HG03139 (cell line): Measurements from ENCODE around the gene LRFN3.
"Not testable (repeated sequence)": the region's sequence is repeated elsewhere in the genome, so short reads cannot be mapped to it uniquely, and the experiment has no call there.

Source experiments
- ATAC-seq: cut with Tn5 transposase; IDR thresholded peaks from one replicate; pipeline ENCODE4 v1.9.1; 2021; ENCODE audit not compliant: unreplicated experiment

Gene LRFN3

GRCh38 chr19:35935911-35936737, at the start of gene LRFN3:
Gene LRFN3, plus strand, starts transcription at chr19:35936374. Its CDS starts 3,052 bp downstream, at chr19:35939426.
- ATAC-seq = no peak

DNA sequence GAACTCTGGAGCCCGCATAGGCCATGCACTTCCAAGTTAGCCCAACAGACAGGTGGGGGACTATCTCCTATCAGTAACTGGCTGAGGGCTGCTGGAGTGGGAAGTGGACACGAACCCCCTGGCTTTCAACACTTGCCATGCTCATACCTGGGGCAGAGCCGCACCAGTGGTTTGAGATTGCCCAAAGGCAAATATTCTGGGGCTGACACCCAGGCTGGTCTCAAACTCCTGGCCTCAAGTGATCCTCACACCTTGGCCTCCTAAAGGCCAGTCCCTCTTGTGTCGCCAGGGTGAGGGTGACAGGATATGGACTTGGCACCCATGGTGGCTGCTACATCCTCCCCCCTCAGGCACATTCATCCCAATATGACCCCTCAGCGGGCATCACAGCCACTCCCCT, 49.0 kb upstream of the LRFN3 start:
- no peak for ATAC-seq

DNA sequence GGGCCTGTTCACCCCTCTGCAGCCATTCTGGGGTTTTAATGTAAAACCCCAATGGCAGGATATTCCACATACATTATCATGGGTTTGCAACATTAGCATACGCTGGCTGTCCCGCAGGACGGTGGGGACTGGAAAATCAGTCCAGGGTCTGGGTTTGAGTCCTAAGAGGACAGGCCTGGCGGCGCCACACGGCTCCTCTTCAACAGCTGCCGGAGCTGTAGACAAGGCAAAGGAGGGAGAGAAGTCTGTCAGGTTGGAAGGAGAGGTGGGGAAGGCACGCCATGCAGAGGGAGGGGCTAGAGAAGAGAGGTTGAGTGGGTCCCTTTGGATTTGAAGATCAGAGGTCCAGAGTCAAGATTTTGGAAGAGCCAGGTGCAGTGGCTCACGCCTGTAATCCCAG, 47.8 kb upstream of the LRFN3 start:
- ATAC-seq = no peak

DNA sequence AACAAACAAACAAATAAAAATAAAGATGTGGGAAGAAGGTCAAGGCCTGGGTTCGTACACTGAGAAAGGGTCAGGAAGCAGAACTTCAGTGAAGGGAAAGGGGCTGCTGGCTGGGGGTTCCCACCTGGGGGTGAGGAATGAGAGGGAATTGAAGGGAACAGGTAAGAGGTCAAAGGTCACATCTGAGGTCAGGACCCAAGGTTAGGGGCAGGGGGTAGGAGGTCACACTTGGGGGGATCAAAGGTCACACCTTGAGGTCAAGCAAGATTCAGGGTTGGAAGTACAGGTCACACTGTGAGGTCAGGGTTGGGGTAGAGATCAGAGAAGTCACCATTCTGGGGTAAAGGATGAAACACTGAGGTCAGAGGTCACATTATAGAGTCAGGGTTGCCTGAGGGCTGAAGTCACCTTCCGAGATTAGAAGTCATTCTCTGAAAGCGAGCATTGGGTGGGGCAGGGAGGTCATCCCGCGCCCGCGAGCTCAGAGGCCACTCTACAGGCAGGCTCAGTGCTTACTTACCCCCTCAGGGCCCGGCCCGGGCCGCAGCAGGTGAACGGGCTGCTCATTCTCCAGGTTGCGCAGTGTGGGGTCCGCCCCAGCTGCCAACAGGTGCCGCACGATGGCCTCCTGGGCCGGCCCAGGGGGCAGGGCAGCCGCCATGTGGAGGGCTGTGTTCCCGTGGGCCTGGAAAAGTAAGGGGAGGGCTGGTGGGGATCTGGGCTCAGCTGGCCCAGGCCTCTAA, 46.6 kb upstream of the LRFN3 start:
- no peak for ATAC-seq

DNA sequence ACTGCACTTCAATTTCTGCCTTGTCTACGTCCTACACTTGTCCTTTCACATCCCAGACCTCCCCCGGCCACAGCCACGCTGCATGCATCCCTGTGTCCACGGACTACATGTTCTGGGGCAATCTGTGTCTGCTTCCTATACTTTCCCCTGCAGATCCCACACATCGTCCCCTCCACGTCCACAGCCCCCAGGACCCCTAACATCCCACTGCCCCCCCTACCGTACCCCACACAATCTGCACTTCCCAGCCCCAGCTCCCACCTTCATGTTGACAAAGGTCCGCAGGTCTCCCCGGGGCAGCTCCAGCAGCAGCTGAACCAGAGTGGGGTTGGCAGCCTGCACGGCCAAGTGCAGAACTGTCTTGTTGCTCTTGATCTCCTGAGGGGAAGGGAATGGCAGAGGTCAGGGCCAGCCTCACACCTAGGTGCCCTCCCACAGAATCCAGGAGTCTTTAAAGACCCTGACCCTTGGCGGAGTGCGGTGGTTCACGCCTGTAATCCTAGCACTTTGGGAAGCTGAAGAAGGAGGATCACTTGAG, 46.0 kb upstream of the LRFN3 start:
- no peak for ATAC-seq

GRCh38 chr19:35891819-35892218, 44.4 kb upstream of the LRFN3 start:
- not testable (repeated sequence) for ATAC-seq

- no peak for ATAC-seq
Measured at GRCh38 chr19:35894342-35894741, 41.8 kb upstream of the LRFN3 start.

- no peak for ATAC-seq
Measured at GRCh38 chr19:35895911-35896642, 40.1 kb upstream of the LRFN3 start.

DNA sequence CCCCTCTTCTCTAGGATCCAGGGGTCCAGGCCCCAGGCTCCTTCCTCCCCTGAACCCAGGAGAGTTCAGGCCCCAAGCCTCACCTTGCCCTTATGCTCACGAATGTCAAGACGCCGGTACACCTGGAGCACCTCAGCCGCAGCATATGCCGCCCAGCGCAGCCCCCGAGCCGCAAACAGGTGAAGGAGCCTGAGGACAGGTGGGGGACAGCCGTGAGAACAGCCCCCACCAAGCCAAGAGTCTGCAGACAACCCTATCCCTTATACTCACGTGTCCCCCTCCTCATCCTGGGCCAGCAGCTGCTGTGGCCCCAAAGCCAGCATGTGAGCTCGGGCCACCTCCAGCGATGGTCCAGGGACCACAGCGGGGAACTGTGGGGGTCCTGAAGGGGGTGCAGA, 39.5 kb upstream of the LRFN3 start:
- no peak for ATAC-seq

DNA sequence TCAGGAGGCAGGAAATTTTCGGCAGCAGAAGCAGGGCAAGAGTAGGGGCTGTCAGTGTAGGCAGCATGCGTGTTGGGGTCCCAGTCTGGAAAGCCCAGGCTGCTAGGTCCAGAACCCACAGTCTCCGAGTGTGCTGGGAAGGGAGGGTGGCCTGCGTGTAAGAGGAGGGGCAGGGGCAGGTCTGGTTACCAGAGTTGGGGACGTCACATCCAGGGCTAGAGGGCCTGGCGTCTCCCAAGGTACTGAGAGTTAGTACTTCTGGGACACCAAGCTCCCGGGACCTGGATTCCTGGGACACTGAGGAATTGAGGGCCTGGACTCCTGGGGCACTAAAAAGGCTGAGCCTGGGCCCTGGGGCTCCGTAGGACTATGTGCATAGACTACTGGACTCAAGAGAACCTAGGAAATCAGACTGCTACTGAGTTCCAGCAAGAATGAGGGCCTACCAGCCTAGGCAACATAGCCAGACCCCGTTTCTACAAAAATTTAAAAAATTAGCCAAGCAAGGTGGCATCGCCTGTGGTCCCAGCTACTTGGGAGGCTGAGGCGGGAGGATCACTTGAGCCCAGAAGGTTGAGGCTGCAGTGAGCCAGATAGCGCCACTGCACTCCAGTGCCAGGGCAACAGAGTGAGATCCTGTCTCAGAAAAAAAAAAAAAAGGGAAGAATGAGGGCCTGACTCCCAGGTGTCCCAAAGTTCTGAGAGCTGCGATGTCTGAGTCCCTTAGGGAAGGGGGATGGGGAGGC, 38.3 kb upstream of the LRFN3 start:
- ATAC-seq = no peak

- no peak for ATAC-seq
Measured at GRCh38 chr19:35898499-35898809, 37.7 kb upstream of the LRFN3 start.

GRCh38 chr19:35899547-35900214, 36.5 kb upstream of the LRFN3 start:
- peak; percentile 36 for ATAC-seq

DNA sequence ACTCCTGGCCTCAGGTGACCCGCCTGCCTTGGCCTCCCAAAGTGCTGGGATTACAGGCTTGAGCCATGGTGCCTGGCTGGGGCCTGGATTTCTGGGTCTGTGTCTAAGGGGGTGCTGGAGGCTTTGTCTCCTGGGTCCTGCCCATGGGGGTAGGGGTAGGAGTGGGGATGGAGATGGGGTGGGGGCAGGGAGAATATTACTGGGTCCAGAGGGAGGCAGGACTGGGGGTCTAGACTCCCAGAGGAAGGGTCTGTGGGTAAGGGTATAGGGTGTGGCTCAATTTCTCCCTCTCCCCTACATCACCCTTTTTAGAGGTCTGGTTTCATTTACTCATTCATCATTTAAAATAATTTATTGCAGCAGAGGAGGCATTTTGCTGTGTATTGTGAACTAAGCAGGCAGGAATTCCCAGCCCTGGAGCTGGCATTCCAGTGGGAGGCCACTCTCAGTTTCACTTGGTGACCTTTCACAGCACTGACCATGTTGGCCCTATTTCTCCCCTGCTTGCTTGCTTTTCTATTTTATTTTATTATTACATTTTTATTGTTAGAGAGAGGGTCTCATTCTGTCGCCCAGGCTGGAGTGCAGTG, 35.0 kb upstream of the LRFN3 start:
- no peak for ATAC-seq

- ATAC-seq = no peak
Measured at GRCh38 chr19:35901854-35902661, 34.1 kb upstream of the LRFN3 start, which contains the start of gene HCST. Gene HCST, plus strand, starts transcription at chr19:35902529. Its CDS starts 65 bp downstream, at chr19:35902594.

DNA sequence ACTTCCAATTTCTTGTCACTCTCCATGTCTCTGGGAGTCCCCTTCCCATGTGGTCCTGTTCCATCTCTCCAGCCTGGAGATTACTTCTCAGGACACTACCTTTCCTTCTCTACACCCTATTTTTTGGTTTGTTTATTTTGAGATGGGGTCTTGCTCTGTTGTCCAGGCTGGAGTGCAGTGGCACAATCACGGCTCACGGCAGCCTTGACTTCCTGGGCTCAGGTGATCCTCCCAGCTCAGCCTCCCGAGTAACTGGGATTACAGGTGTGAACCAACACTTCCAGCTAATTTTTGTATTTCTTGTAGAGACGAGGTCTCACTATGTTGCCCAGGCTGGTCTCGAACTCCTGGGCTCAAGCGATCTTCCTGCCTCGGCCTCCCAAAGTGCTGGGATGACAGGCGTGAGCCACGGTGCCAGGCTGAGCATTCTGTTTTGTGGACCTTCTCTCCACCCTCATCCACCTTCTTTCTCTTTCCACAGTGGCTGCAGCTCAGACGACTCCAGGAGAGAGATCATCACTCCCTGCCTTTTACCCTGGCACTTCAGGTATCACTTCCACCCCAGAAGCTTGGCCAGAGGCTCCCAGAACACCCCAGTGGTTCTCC, 33.2 kb upstream of the LRFN3 start:
- ATAC-seq = no peak

GRCh38 chr19:35903550-35904179, 32.5 kb upstream of the LRFN3 start:
- peak; percentile 40 for ATAC-seq

GRCh38 chr19:35904311-35905068, 31.7 kb upstream of the LRFN3 start:
- ATAC-seq = no peak
